A549 (cell line): ENCODE results near the gene MRPL45. TPM values are rescaled to one million over a fixed set of nuclear protein-coding genes. Genes with fewer than 3 reads are reported as not detected.
A peak's percentile ranks its signal among the peaks of the same experiment; 100 is the strongest.
"Not testable (repeated sequence)": the region's sequence is repeated elsewhere in the genome, so short reads cannot be mapped to it uniquely, and the experiment has no call there.

Experiments used
- ATAC-seq, 2 experiments: fragments of 200-7000 bp in 1 of 2; fragments of >200 bp in 1 of 2; cut with Nextera tagmentation in 1 of 2; cut with Tn5 transposase in 1 of 2; 3 replicates each; pipeline versions ENCODE4 v1.8.0 to v1.9.1; 2018 to 2020; ENCODE audit warnings: mild to moderate bottlenecking in 1 of 2, moderate library complexity in 1 of 2
- CTCF ChIA-PET: fragments of 300-600 bp; sonication (Branson Sonifier 250); formaldehyde crosslinking; extraction: SDS; loops from one replicate; lab custom pipeline; 2021; ENCODE audit warnings: antibody characterized with exemption, inconsistent platforms; lab: Yijun Ruan, JAX
- POLR2A ChIA-PET: fragments of 350-600 bp; formaldehyde crosslinking; extraction: SDS; loops from one replicate; lab custom pipeline; 2021; ENCODE audit warnings: antibody characterized with exemption, inconsistent platforms; lab: Yijun Ruan, JAX
- DNase-seq, 2 experiments: peaks; one replicate each; pipeline versions ENCODE4 v3.0.0 to v3.0.0-alpha.2; 2011 to 2016; ENCODE audit warnings: low read depth in 1 of 2, low spot score in 1 of 2
- FAIRE-seq: peaks from 2 replicates; lab custom pipeline; 2011; peaks lifted over from hg19 to GRCh38; lab: Jason Lieb, UNC
- H3K27ac ChIP-seq, 2 experiments: fragments of >200 bp; sonication (Bioruptor Twin); formaldehyde crosslinking; 3 replicates each; pipeline ENCODE4 v1.5.1; 2016 to 2017
- H3K4me1 ChIP-seq: fragments of >200 bp; sonication (Bioruptor Twin); formaldehyde crosslinking; 3 replicates; pipeline ENCODE4 v1.6.1; 2016
- H3K4me2 ChIP-seq: fragments of >200 bp; sonication (Bioruptor Twin); formaldehyde crosslinking; 3 replicates; pipeline ENCODE4 v1.6.1; 2016
- H3K4me3 ChIP-seq: fragments of >200 bp; sonication (Bioruptor Twin); formaldehyde crosslinking; 3 replicates; pipeline ENCODE4 v1.5.1; 2016
- H3K9me3 ChIP-seq: fragments of >200 bp; sonication (Bioruptor Twin); formaldehyde crosslinking; 3 replicates; pipeline ENCODE4 v1.6.1; 2016
- CTCF ChIP-seq: fragments of >200 bp; sonication (Bioruptor Twin); formaldehyde crosslinking; IDR thresholded peaks from 3 replicates; pipeline ENCODE4 v1.5.1; 2016
- GATA3 ChIP-seq: IDR thresholded peaks from 2 replicates; pipeline ENCODE4 v1.6.1; 2012; ENCODE audit warnings: borderline replicate concordance
- MAFK ChIP-seq: fragments of 450-650 bp; IDR thresholded peaks from 2 replicates; pipeline ENCODE4 v1.6.1; 2014; ENCODE audit not compliant: partially characterized antibody
- RAD21 ChIP-seq, 2 experiments: fragments of >200 bp in 1 of 2; sonication (Bioruptor Twin) in 1 of 2; formaldehyde crosslinking in 1 of 2; IDR thresholded peaks in 1 of 2; conservative IDR thresholded peaks in 1 of 2; 2 replicates in 1 of 2; 3 replicates in 1 of 2; pipeline ENCODE4 v1.6.1; 2012 to 2018; ENCODE audit warnings: inconsistent platforms in 1 of 2
- SMC3 ChIP-seq: fragments of >200 bp; sonication (Bioruptor Twin); formaldehyde crosslinking; IDR thresholded peaks from 3 replicates; pipeline ENCODE4 v1.6.1; 2018; ENCODE audit warnings: inconsistent platforms
- WGBS: methylation state at CpG from one replicate; pipeline ENCODE4 v1.1.6; 2017; ENCODE audit errors: missing lambda C conversion rate; 5-methylcytosine and 5-hydroxymethylcytosine counted together
- polyA plus RNA-seq, 4 experiments: library from polyadenylated mRNA; depleted of rRNA in 3 of 4; stranded (reverse); fragments of >200 nt; fragmentation: RNase III in 1 of 4; extraction: RNeasy Plus Mini Kit Qiagen cat#74134 plus additional on column Dnase treatment in 1 of 4; gene quantifications; 2 replicates in 3 of 4; 3 replicates in 1 of 4; pipeline ENCODE4 v1.2.3, GENCODE V29; 2011 to 2017

The MRPL45 gene
- polyA plus RNA-seq, 2 of the 4 experiments (the other 2 are of a cell fraction), result 69.6 to 134 TPM

GRCh38 chr17:38269045-38269444 is 27.9 kb upstream of the MRPL45 start:
- DNase-seq, H3K9me3 ChIP-seq, H3K27ac ChIP-seq, CTCF ChIA-PET, ATAC-seq, H3K4me2 ChIP-seq, FAIRE-seq, H3K4me3 ChIP-seq, POLR2A ChIA-PET, H3K4me1 ChIP-seq: not testable (repeated sequence)
- 74% methylated on average over 1 of the region's 1 CpG for WGBS

- H3K4me1 ChIP-seq, H3K9me3 ChIP-seq, H3K4me3 ChIP-seq, DNase-seq, FAIRE-seq, H3K27ac ChIP-seq, H3K4me2 ChIP-seq, POLR2A ChIA-PET, CTCF ChIA-PET: not testable (repeated sequence)
- peak; percentile 77 to 91 for ATAC-seq
- TF ChIP-seq MAFK, result peak; percentile 58
Observed at GRCh38 chr17:38269552-38269951, 27.4 kb upstream of the MRPL45 start.

- peak overlapping the region; percentile 67; the same call in 2 of the 3 replicates for H3K4me2 ChIP-seq
Observed at GRCh38 chr17:38285994-38286393, 11.0 kb upstream of the MRPL45 start.

GRCh38 chr17:38286501-38287091 is 10.4 kb upstream of the MRPL45 start:
- FAIRE-seq, POLR2A ChIA-PET, H3K4me1 ChIP-seq, H3K4me3 ChIP-seq, CTCF ChIA-PET, H3K9me3 ChIP-seq: not testable (repeated sequence)
- DNase-seq (peak in 1 of 2 experiments; percentile 27), ATAC-seq (peak; percentile 92)
- H3K27ac ChIP-seq, result peak overlapping the region; percentile 38 to 74; a peak in 5 of 6 replicates
- peak overlapping the region; percentile 67 for H3K4me2 ChIP-seq
- peak; percentile 29; the same call in 1 of the 2 replicates for TF ChIP-seq GATA3
- WGBS, result 19% methylated on average over 11 of the region's 11 CpGs

More at GRCh38 chr17:38285994-38286393, 11.0 kb upstream of the MRPL45 start:
- H3K4me3 ChIP-seq, H3K9me3 ChIP-seq, POLR2A ChIA-PET, CTCF ChIA-PET, H3K4me1 ChIP-seq, FAIRE-seq, H3K27ac ChIP-seq: not testable (repeated sequence)
- DNase-seq, result peak in 1 of 2 experiments; percentile 17
- ATAC-seq, result peak; percentile 49 to 54; a peak in 5 of 6 replicates

- H3K4me3 ChIP-seq, POLR2A ChIA-PET, H3K4me2 ChIP-seq, H3K9me3 ChIP-seq, H3K4me1 ChIP-seq, FAIRE-seq: not testable (repeated sequence)
- H3K27ac ChIP-seq, result peak overlapping the region in 1 of 2 experiments; percentile 74; a peak in 1 of 6 replicates
- peak in 1 of 2 experiments; percentile 54 for DNase-seq
- peak; percentile 84 to 85 for ATAC-seq
- WGBS, result 21% methylated on average over 7 of the region's 12 CpGs
- TF ChIP-seq CTCF (peak; percentile 44), SMC3 (peak; percentile 26; the same call in 2 of the 3 replicates), RAD21 (conservative IDR thresholded peaks at IDR 0.05 in 1 of 2, IDR thresholded peaks at IDR 0.05 in 1 of 2) (peak; percentile 58 to 61)
- TF ChIP-seq, all 56 proteins: peak for 3; not testable (repeated sequence) for 53
- CTCF ChIA-PET, result interaction anchor here (0.7 kb wide), 1 partner anchor 10 kb away, joined by 3 read pairs; no protein-coding TSS in a partner anchor
Observed at GRCh38 chr17:38288217-38288827, 8.6 kb upstream of the MRPL45 start.

GRCh38 chr17:38289760-38290159 is 7.2 kb upstream of the MRPL45 start:
- H3K4me3 ChIP-seq, H3K27ac ChIP-seq, H3K9me3 ChIP-seq, H3K4me2 ChIP-seq, H3K4me1 ChIP-seq, POLR2A ChIA-PET, FAIRE-seq, ATAC-seq, DNase-seq, CTCF ChIA-PET: not testable (repeated sequence)
- 56% methylated on average over 1 of the region's 1 CpG for WGBS

- H3K4me1 ChIP-seq, H3K4me3 ChIP-seq, POLR2A ChIA-PET, ATAC-seq, DNase-seq, FAIRE-seq, H3K9me3 ChIP-seq: not testable (repeated sequence)
- 86% methylated on average over 21 of the region's 21 CpGs for WGBS
- peak overlapping the region; percentile 48; the same call in 2 of the 3 replicates for H3K4me2 ChIP-seq
- CTCF ChIA-PET, result interaction anchor here (0.9 kb wide), 1 partner anchor 119 kb away, joined by 3 read pairs; no protein-coding TSS in a partner anchor
- peak overlapping the region; percentile 76 to 84; a peak in 5 of 6 replicates for H3K27ac ChIP-seq
Observed at GRCh38 chr17:38295602-38296365, 1.2 kb upstream of the MRPL45 start.
